GM21447 (cell line): ENCODE data around the gene PPIL1.
"Not testable (repeated sequence)": the region's sequence is repeated elsewhere in the genome, so short reads cannot be mapped to it uniquely, and the experiment has no call there.

Experiments
- ATAC-seq: cut with Tn5 transposase; IDR thresholded peaks from one replicate; pipeline ENCODE4 v1.9.1; 2021; ENCODE audit not compliant: unreplicated experiment

The PPIL1 gene

GRCh38 chr6:36817176-36817817 is 57.3 kb downstream of the PPIL1 start:
- ATAC-seq, result no peak

GRCh38 chr6:36815962-36816735 is 58.5 kb downstream of the PPIL1 start:
- ATAC-seq, result no peak

GRCh38 chr6:36814249-36814648 is 60.4 kb downstream of the PPIL1 start:
- no peak for ATAC-seq

- no peak for ATAC-seq
These were observed 61.1 kb downstream of the PPIL1 start for GRCh38 chr6:36813526-36813925.

GRCh38 chr6:36813047-36813446 is 61.6 kb downstream of the PPIL1 start:
- not testable (repeated sequence) for ATAC-seq

- ATAC-seq, result no peak
These were observed 64.4 kb downstream of the PPIL1 start for GRCh38 chr6:36809941-36810803.

- ATAC-seq, result no peak
These were observed 65.4 kb downstream of the PPIL1 start for GRCh38 chr6:36809156-36809555.

- no peak for ATAC-seq
These were observed 66.0 kb downstream of the PPIL1 start for GRCh38 chr6:36808634-36809033.

- no peak for ATAC-seq
These were observed 66.9 kb downstream of the PPIL1 start for GRCh38 chr6:36807750-36808149.

- ATAC-seq, result no peak
These were observed 67.5 kb downstream of the PPIL1 start for GRCh38 chr6:36807143-36807542.

- ATAC-seq, result no peak
These were observed 68.7 kb downstream of the PPIL1 start for GRCh38 chr6:36805917-36806316.

- ATAC-seq, result no peak
These were observed 69.4 kb downstream of the PPIL1 start for GRCh38 chr6:36805096-36805797.
